SK-N-SH (cell line): ENCODE data around the gene ASB15. TPM values are rescaled to one million over a fixed set of nuclear protein-coding genes. Genes with fewer than 3 reads are reported as not detected.
A peak's percentile ranks its signal among the peaks of the same experiment; 100 is the strongest.

Source experiments
- CTCF ChIA-PET: fragments of 300-600, 350-600 bp; formaldehyde crosslinking; extraction: SDS; loops from one replicate; lab custom pipeline; 2021; lab: Yijun Ruan, JAX
- POLR2A ChIA-PET: fragments of 350-600 bp; sonication (Branson Sonifier 250); formaldehyde crosslinking; extraction: SDS; loops from one replicate; lab custom pipeline; 2020; ENCODE audit warnings: antibody characterized with exemption, inconsistent platforms; lab: Yijun Ruan, JAX
- DNase-seq: peaks from one replicate; pipeline ENCODE4 v3.0.0; 2012
- H2AFZ ChIP-seq: fragments of 200-600 bp; sonication (generic); 2 replicates; pipeline ENCODE4 v1.8.1; 2016; ENCODE audit warnings: antibody characterized with exemption, mild to moderate bottlenecking, low read depth
- H3F3A ChIP-seq: fragments of 200-600 bp; sonication (generic); replicated peaks from 2 replicates; pipeline ENCODE3; 2016; ENCODE audit warnings: antibody characterized with exemption, mild to moderate bottlenecking; ENCODE audit not compliant: insufficient read depth
- H3K27ac ChIP-seq, 2 experiments: fragments of 200-500 bp in 1 of 2; fragments of 200-600 bp in 1 of 2; sonication (Bioruptor generic) in 1 of 2; sonication (generic), shearing (Covaris generic) in 1 of 2; 2 replicates each; pipeline versions ENCODE4 v1.5.1 to v1.6.1; 2014 to 2016; ENCODE audit warnings: low read depth in 2 of 2, inconsistent platforms in 1 of 2, low read length in 1 of 2, mild to moderate bottlenecking in 1 of 2, mixed read lengths in 1 of 2
- H3K27me3 ChIP-seq: fragments of 200-600 bp; sonication (generic), shearing (Covaris generic); 2 replicates; pipeline ENCODE4 v1.6.1; 2016; ENCODE audit warnings: mixed run types; ENCODE audit not compliant: insufficient read depth
- H3K36me3 ChIP-seq, 2 experiments: fragments of 200-500 bp in 1 of 2; fragments of 200-600 bp in 1 of 2; sonication (Bioruptor generic) in 1 of 2; sonication (generic) in 1 of 2; replicated peaks in 1 of 2; 2 replicates each; pipeline versions ENCODE3 to v1.5.1; 2014 to 2016; ENCODE audit warnings: low read length in 1 of 2, mild to moderate bottlenecking in 1 of 2; ENCODE audit not compliant: insufficient read depth in 2 of 2, control insufficient read depth in 1 of 2
- H3K4me1 ChIP-seq, 2 experiments: fragments of 200-500 bp in 1 of 2; fragments of 200-600 bp in 1 of 2; sonication (Bioruptor generic) in 1 of 2; sonication (generic), shearing (Covaris generic) in 1 of 2; 2 replicates each; pipeline versions ENCODE4 v1.5.1 to v1.6.1; 2014 to 2016; ENCODE audit warnings: low read depth in 1 of 2, low read length in 1 of 2, mixed run types in 1 of 2; ENCODE audit not compliant: insufficient read depth in 2 of 2, control insufficient read depth in 1 of 2
- H3K4me2 ChIP-seq: fragments of 200-600 bp; sonication (generic), shearing (Covaris generic); 2 replicates; pipeline ENCODE4 v1.6.1; 2017; ENCODE audit warnings: mixed run types
- H3K4me3 ChIP-seq, 2 experiments: fragments of 200-500 bp in 1 of 2; fragments of 200-600 bp in 1 of 2; sonication (Bioruptor generic) in 1 of 2; sonication (generic), shearing (Covaris generic) in 1 of 2; 2 replicates each; pipeline versions ENCODE4 v1.5.1 to v1.8.1; 2014 to 2016; ENCODE audit warnings: low read depth in 2 of 2, inconsistent platforms in 1 of 2, low read length in 1 of 2, mild to moderate bottlenecking in 1 of 2, mixed read lengths in 1 of 2, moderate library complexity in 1 of 2
- H3K79me2 ChIP-seq: fragments of 200-600 bp; sonication (generic); 2 replicates; pipeline ENCODE4 v1.8.1; 2017; ENCODE audit warnings: mild to moderate bottlenecking; ENCODE audit not compliant: insufficient read depth
- H3K9ac ChIP-seq: fragments of 200-600 bp; sonication (generic); 2 replicates; pipeline ENCODE4 v1.6.1; 2017; ENCODE audit warnings: mixed run types
- H3K9me2 ChIP-seq: fragments of 200-600 bp; sonication (generic); 2 replicates; pipeline ENCODE4 v1.6.1; 2017; ENCODE audit warnings: mixed run types
- H3K9me3 ChIP-seq: fragments of 200-600 bp; sonication (generic); 2 replicates; pipeline ENCODE4 v1.6.1; 2017; ENCODE audit warnings: mixed run types, mild to moderate bottlenecking, moderate library complexity
- H4K20me1 ChIP-seq: fragments of 200-600 bp; sonication (generic); 2 replicates; pipeline ENCODE4 v1.6.1; 2017; ENCODE audit warnings: mild to moderate bottlenecking, mixed run types; ENCODE audit not compliant: insufficient read depth
- ELF1 ChIP-seq: IDR thresholded peaks from 2 replicates; pipeline ENCODE4 v1.4.0; 2012
- EP300 ChIP-seq, 2 experiments: IDR thresholded peaks; 2 replicates each; pipeline versions ENCODE4 v1.4.0 to v1.6.1; 2012; ENCODE audit warnings: borderline replicate concordance in 1 of 2, low read depth in 1 of 2, low read length in 1 of 2
- EZH2phosphoT487 ChIP-seq: fragments of 200-600 bp; sonication (generic); IDR thresholded peaks from 2 replicates; pipeline ENCODE4 v1.6.1; 2017; ENCODE audit warnings: low read depth, mixed run types, mild to moderate bottlenecking, antibody characterized with exemption, moderate library complexity, borderline replicate concordance
- FOSL2 ChIP-seq: IDR thresholded peaks from 2 replicates; pipeline ENCODE4 v1.4.0; 2012; ENCODE audit warnings: low read depth, mild to moderate bottlenecking, moderate library complexity, borderline replicate concordance
- GABPA ChIP-seq: IDR thresholded peaks from 2 replicates; pipeline ENCODE4 v1.4.0; 2012; ENCODE audit warnings: low read depth, mild to moderate bottlenecking
- JUND ChIP-seq: IDR thresholded peaks from 2 replicates; pipeline ENCODE4 v1.4.0; 2012
- MEF2A ChIP-seq: IDR thresholded peaks from 2 replicates; pipeline ENCODE4 v1.4.0; 2012; ENCODE audit warnings: low read depth, borderline replicate concordance
- NFIC ChIP-seq: IDR thresholded peaks from 2 replicates; pipeline ENCODE4 v1.4.0; 2012; ENCODE audit warnings: borderline replicate concordance
- NRF1 ChIP-seq: IDR thresholded peaks from 2 replicates; pipeline ENCODE4 v1.6.1; 2012; ENCODE audit warnings: low read depth, mild to moderate bottlenecking, low read length
- POLR2AphosphoS5 ChIP-seq: IDR thresholded peaks from 2 replicates; pipeline ENCODE4 v1.6.1; 2012; ENCODE audit warnings: low read depth, low read length
- RAD21 ChIP-seq: IDR thresholded peaks from 2 replicates; pipeline ENCODE4 v1.6.1; 2012; ENCODE audit warnings: mild to moderate bottlenecking, low read length
- RCOR1 ChIP-seq: fragments of 150-350 bp; IDR thresholded peaks from 2 replicates; pipeline ENCODE4 v1.6.1; 2017; ENCODE audit warnings: antibody characterized with exemption, low read length
- RFX5 ChIP-seq: IDR thresholded peaks from 2 replicates; pipeline ENCODE4 v1.6.1; 2012; ENCODE audit warnings: mild to moderate bottlenecking, improper control_type of control experiment, low read length
- SIN3A ChIP-seq: IDR thresholded peaks from 2 replicates; pipeline ENCODE4 v1.6.1; 2012; ENCODE audit warnings: low read depth, mild to moderate bottlenecking, low read length, moderate library complexity, borderline replicate concordance
- SMC3 ChIP-seq: IDR thresholded peaks from 2 replicates; pipeline ENCODE4 v1.6.1; 2012; ENCODE audit warnings: low read depth, low read length, improper control_type of control experiment
- TAF1 ChIP-seq: IDR thresholded peaks from 2 replicates; pipeline ENCODE4 v1.6.1; 2012; ENCODE audit warnings: low read depth, mild to moderate bottlenecking, low read length, moderate library complexity, borderline replicate concordance
- WGBS: methylation state at CpG from one replicate; pipeline ENCODE4 v1.1.6; 2017; ENCODE audit warnings: low lambda C conversion rate; 5-methylcytosine and 5-hydroxymethylcytosine counted together
- polyA plus RNA-seq, 3 experiments: library from polyadenylated mRNA; depleted of rRNA; stranded (reverse); fragments of >200 nt; gene quantifications; 2 replicates each; pipeline ENCODE4 v1.2.3, GENCODE V29; 2012
- TF ChIP-seq, protein P1 (sequence below): IDR thresholded peaks from 2 replicates; pipeline ENCODE4; 2012
- TF ChIP-seq, protein P2 (sequence below): IDR thresholded peaks from 2 replicates; pipeline ENCODE4 v1.6.1; 2012; ENCODE audit warnings: mild to moderate bottlenecking, low read depth, low read length, moderate library complexity
- TF ChIP-seq, protein P3 (sequence below): fragments of 150-350 bp; IDR thresholded peaks from 2 replicates; pipeline ENCODE4 v1.6.1; 2017; ENCODE audit warnings: antibody characterized with exemption, low read length, low read depth, borderline replicate concordance

The ASB15 gene
- polyA plus RNA-seq, 1 of the 3 experiments (the other 2 are of a cell fraction): not detected

DNA sequence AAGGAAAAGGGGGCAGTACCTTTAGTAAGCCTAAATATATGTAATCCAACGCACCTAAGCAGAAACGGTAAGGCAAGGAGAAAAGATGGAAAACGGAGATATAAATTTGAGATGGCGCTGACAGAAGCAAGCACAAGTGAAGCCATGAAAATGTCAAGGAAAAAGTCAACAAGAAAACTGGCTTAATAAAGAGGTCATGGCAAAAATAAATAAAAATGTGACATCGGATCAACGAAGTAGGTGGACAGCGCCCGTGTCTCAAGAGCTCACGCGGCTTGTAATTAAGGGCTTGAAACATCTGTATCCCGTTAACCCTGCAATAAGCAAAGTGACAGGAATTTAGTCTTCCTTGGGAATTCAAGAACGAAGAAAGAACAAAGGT lies 44.6 kb upstream of the ASB15 start:
- no peak for DNase-seq

DNA sequence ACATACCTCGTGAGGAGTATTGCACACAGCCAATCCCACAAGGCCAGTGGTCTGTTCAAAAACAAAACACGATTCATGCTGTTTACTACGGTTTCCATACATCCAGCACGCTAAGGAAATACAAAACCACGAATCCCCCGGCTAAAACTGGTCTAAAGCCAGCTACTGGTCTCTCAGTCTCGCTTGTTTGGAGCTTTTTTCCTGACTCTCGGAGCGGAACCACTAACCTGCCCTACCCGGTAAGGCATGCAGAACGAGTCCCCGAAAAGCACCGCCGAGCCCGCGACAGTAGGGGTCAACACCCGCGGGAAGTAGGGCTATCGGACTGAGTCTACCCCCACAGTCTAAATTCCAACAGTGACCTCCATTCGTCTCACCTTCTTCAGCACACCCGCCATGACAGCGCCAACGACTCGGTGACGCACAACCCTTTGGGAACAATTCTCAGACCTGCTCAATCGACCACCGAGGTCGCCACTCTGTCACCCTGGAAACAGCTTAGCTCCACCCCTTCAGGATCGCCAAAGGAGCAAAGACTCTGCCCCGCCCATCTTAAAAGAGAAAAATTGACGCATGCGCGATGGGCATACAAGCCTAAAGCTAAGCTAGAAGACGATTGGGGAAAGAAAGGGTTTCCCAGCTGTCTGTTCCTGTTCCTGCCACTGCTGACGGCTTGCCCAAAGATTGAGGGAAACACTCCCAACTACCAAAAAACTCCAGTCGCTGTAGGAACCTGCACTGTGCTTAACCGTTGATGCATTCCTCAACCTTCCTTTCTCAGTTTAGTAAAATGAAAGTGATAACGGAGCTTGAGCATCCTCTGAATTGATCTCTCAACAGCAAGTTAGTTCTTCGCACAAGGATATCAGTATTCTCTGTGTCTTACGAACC lies 44.0 kb upstream of the ASB15 start, which contains the start of gene NDUFA5:
Gene NDUFA5, minus strand, starts transcription at position 421 of the 891 bp plus-strand sequence. Its CDS starts 23 bp downstream, at position 398.
- H4K20me1 ChIP-seq: no peaks in the 10 kb centered on the region
- H2AFZ ChIP-seq: peak within 1 kb of the TSS; percentile 96
- WGBS: 1% methylated on average over 40 of the region's 40 CpGs
- peaks cover 11% of the 10 kb centered on the region for H3F3A ChIP-seq
- H3K79me2 ChIP-seq: peaks cover 38% of the 10 kb centered on the region
- DNase-seq: peak; percentile 87
- H3K27ac ChIP-seq: peak within 1 kb of the TSS; percentile 76 to 96
- H3K4me2 ChIP-seq: peak within 1 kb of the TSS; percentile 82
- no peaks in the 10 kb centered on the region for H3K27me3 ChIP-seq
- POLR2A ChIA-PET: interaction anchor here (0.6 to 1.4 kb wide), 3 partner anchors 23 to 475 kb away, joined by 3 to 4 read pairs (median 3); partner anchors contain the start of genes IQUB, TMEM229A and WASL
- peaks cover 9 to 12% of the 10 kb centered on the region in 2 experiments for H3K4me1 ChIP-seq
- H3K4me3 ChIP-seq: peak within 1 kb of the TSS; percentile 95 to 98
- no peaks in the 10 kb centered on the region for H3K9me3 ChIP-seq
- CTCF ChIA-PET: interaction anchor here (0.6 to 2.3 kb wide), 9 partner anchors 21 to 314 kb away, joined by 3 to 18 read pairs (median 4); no protein-coding TSS in a partner anchor
- H3K9me2 ChIP-seq: no peaks in the 10 kb centered on the region
- H3K36me3 ChIP-seq: peaks cover 20 to 25% of the 10 kb centered on the region in 2 experiments
- peak within 1 kb of the TSS; percentile 83 for H3K9ac ChIP-seq
- TF ChIP-seq NFIC (no peak), RCOR1 (0 out of 2 replicates have a peak, but pooled peaks have one; percentile 26), FOSL2 (no peak), EZH2phosphoT487 (no peak), TAF1 (peak; percentile 88), SMC3 (no peak), NRF1 (peak; percentile 84), EP300 (IDR thresholded peaks at IDR 0.05; ENCODE audit: borderline replicate concordance in 1 of 2, low read depth in 1 of 2, low read length in 1 of 2) (no peak), ELF1 (no peak), JUND (no peak), POLR2AphosphoS5 (peak; percentile 98), SIN3A (peak; percentile 91; the same call in 1 of the 2 replicates), RAD21 (no peak), GABPA (no peak), MEF2A (no peak)
- TF ChIP-seq, protein P1, sequence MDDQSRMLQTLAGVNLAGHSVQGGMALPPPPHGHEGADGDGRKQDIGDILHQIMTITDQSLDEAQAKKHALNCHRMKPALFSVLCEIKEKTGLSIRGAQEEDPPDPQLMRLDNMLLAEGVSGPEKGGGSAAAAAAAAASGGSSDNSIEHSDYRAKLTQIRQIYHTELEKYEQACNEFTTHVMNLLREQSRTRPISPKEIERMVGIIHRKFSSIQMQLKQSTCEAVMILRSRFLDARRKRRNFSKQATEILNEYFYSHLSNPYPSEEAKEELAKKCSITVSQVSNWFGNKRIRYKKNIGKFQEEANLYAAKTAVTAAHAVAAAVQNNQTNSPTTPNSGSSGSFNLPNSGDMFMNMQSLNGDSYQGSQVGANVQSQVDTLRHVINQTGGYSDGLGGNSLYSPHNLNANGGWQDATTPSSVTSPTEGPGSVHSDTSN: peak; percentile 6; the same call in 1 of the 2 replicates

More for the DNA sequence above, 44.6 kb upstream of the ASB15 start:
- H3K36me3 ChIP-seq: peaks cover 22 to 27% of the 10 kb centered on the region in 2 experiments
- H3K9me2 ChIP-seq: no peaks in the 10 kb centered on the region
- H3K4me3 ChIP-seq: peak overlapping the region; percentile 95 to 98
- no peaks in the 10 kb centered on the region for H4K20me1 ChIP-seq
- ChIA-PET POLR2A (interaction anchor here (1.4 kb wide), 1 partner anchor 476 kb away, joined by 3 read pairs; the partner anchor contains the start of gene TMEM229A), CTCF (interaction anchor here (0.6 to 2.3 kb wide), 8 partner anchors 20 to 315 kb away, joined by 3 to 18 read pairs (median 4); no protein-coding TSS in a partner anchor)
- peaks cover 9 to 12% of the 10 kb centered on the region in 2 experiments for H3K4me1 ChIP-seq
- no peaks in the 10 kb centered on the region for H3K27me3 ChIP-seq
- TF ChIP-seq, protein P2, sequence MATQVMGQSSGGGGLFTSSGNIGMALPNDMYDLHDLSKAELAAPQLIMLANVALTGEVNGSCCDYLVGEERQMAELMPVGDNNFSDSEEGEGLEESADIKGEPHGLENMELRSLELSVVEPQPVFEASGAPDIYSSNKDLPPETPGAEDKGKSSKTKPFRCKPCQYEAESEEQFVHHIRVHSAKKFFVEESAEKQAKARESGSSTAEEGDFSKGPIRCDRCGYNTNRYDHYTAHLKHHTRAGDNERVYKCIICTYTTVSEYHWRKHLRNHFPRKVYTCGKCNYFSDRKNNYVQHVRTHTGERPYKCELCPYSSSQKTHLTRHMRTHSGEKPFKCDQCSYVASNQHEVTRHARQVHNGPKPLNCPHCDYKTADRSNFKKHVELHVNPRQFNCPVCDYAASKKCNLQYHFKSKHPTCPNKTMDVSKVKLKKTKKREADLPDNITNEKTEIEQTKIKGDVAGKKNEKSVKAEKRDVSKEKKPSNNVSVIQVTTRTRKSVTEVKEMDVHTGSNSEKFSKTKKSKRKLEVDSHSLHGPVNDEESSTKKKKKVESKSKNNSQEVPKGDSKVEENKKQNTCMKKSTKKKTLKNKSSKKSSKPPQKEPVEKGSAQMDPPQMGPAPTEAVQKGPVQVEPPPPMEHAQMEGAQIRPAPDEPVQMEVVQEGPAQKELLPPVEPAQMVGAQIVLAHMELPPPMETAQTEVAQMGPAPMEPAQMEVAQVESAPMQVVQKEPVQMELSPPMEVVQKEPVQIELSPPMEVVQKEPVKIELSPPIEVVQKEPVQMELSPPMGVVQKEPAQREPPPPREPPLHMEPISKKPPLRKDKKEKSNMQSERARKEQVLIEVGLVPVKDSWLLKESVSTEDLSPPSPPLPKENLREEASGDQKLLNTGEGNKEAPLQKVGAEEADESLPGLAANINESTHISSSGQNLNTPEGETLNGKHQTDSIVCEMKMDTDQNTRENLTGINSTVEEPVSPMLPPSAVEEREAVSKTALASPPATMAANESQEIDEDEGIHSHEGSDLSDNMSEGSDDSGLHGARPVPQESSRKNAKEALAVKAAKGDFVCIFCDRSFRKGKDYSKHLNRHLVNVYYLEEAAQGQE: peak; percentile 84; the same call in 1 of the 2 replicates
- no peak for TF ChIP-seq RFX5
- TF ChIP-seq, protein P3, sequence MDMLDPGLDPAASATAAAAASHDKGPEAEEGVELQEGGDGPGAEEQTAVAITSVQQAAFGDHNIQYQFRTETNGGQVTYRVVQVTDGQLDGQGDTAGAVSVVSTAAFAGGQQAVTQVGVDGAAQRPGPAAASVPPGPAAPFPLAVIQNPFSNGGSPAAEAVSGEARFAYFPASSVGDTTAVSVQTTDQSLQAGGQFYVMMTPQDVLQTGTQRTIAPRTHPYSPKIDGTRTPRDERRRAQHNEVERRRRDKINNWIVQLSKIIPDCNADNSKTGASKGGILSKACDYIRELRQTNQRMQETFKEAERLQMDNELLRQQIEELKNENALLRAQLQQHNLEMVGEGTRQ: no peak
- H3F3A ChIP-seq: peaks cover 11% of the 10 kb centered on the region
- 7% methylated on average over 12 of the region's 12 CpGs for WGBS
- peak overlapping the region; percentile 96 for H2AFZ ChIP-seq
- peak overlapping the region; percentile 82 for H3K4me2 ChIP-seq
- H3K27ac ChIP-seq: peak overlapping the region; percentile 76 to 86
- H3K79me2 ChIP-seq: peaks cover 42% of the 10 kb centered on the region
- no peaks in the 10 kb centered on the region for H3K9me3 ChIP-seq
- H3K9ac ChIP-seq: peak overlapping the region; percentile 83
